ENCODE data around the gene PLAAT3.
"Not testable (repeated sequence)": the region's sequence is repeated elsewhere in the genome, so short reads cannot be mapped to it uniquely, and the experiment has no call there.

The PLAAT3 gene

DNA sequence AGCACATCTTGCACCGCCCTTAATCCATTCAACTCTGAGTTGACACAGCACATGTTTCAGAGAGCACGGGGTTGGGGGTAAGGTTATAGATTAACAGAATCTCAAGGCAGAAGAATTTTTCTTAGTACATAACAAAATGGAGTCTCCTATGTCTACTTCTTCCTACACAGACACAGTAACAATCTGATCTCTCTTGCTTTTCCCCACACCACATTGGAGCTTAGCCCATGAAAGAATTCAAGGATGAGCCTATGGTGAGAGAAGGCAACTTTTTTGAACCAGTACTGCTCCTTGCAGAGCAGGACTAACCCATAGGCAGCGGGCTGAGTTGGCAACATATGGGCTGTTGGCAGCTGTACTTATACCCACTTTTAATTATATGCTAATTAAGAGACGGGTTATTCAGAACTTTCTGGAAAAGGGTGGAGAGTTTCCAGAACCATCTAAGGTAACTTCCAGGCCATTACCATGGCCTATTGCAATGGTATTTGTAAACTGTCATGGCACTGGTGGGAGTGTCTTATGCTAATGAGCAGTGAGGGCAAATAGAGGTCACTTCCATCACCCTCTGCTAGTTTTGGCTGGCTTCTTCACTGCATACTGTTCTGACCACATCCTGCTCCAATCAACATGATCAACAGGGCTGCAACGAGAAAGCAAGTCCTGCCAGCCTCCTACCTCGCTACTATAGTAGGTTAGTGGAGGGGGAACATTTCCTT lies 83.0 kb downstream of the PLAAT3 start:
- not testable (repeated sequence) for H3K27me3 ChIP-seq (ENCODE audit: control insufficient read depth in 2 of 2, insufficient read depth in 2 of 2, low read length in 2 of 2); H3K9me3 ChIP-seq (ENCODE audit: control insufficient read depth in 2 of 2, low read length in 2 of 2); H3K9ac ChIP-seq (ENCODE audit: low read depth in 1 of 2, low read length in 2 of 2); H3K36me3 ChIP-seq (ENCODE audit: control insufficient read depth in 2 of 2, insufficient read depth in 2 of 2, low read length in 2 of 2)
- Histone ChIP-seq H3K4me1 (ENCODE audit: control insufficient read depth in 2 of 2, insufficient read depth in 2 of 2, low read length in 2 of 2) (peaks cover 4 to 13% of the 10 kb centered on the region in 2 donors), H3K27ac (ENCODE audit: low read depth in 2 of 2, low read length in 2 of 2) (peak overlapping the region in 1 of 2 donors; percentile 43), H3K4me3 (ENCODE audit: low read length in 2 of 2) (peak overlapping the region in 1 of 2 donors; percentile 3)

DNA sequence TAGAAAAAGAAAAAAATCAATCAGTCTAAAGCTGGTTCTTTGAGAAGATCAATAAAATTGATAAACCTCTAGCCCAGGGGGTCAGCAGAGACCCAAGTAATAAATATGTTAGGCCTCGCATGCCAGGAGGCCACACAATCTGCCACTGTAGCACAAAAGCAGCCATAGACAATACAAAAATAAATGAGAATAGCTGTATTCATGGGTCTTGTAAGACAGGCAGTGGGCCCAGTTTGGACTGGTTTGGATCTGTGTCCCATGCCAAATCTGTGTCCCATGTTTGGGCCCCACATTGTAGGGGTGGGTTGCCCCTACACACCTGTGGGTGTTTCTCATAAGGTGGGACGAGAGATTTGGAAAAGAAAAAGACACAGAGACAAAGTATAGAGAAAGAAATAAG lies 84.2 kb downstream of the PLAAT3 start:
- no peaks in the 10 kb centered on the region for H3K36me3 ChIP-seq (ENCODE audit: control insufficient read depth in 2 of 2, insufficient read depth in 2 of 2, low read length in 2 of 2)
- H3K4me1 ChIP-seq (ENCODE audit: control insufficient read depth in 2 of 2, insufficient read depth in 2 of 2, low read length in 2 of 2), result peaks cover 4 to 5% of the 10 kb centered on the region in 2 donors
- no peak overlapping the region for H3K9ac ChIP-seq (ENCODE audit: low read depth in 1 of 2, low read length in 2 of 2)
- H3K27ac ChIP-seq (ENCODE audit: low read depth in 2 of 2, low read length in 2 of 2), result no peak overlapping the region
- no peaks in the 10 kb centered on the region for H3K9me3 ChIP-seq (ENCODE audit: control insufficient read depth in 2 of 2, low read length in 2 of 2)
- H3K27me3 ChIP-seq (ENCODE audit: control insufficient read depth in 2 of 2, insufficient read depth in 2 of 2, low read length in 2 of 2), result no peaks in the 10 kb centered on the region
- no peak overlapping the region for H3K4me3 ChIP-seq (ENCODE audit: low read length in 2 of 2)

DNA sequence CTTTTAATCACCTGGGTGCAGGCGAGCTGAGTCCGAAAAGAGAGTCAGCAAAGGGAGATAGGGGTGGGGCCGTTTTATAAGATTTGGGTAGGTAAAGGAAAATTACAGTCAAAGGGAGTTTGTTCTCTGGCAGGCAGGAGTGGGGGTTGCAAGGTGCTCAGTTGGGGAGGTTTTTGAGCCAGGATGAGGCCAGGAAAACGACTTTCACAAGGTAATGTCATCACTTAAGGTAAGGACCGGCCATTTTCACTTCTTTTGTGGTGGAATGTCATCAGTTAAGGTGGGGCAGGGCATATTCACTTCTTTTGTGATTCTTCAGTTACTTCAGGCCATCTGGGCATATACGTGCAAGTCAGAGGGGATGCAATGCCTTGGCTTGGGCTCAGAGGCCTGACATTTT lies 84.9 kb downstream of the PLAAT3 start:
- not testable (repeated sequence) for H3K27ac ChIP-seq (ENCODE audit: low read depth in 2 of 2, low read length in 2 of 2); H3K9ac ChIP-seq (ENCODE audit: low read depth in 1 of 2, low read length in 2 of 2); H3K36me3 ChIP-seq (ENCODE audit: control insufficient read depth in 2 of 2, insufficient read depth in 2 of 2, low read length in 2 of 2)

DNA sequence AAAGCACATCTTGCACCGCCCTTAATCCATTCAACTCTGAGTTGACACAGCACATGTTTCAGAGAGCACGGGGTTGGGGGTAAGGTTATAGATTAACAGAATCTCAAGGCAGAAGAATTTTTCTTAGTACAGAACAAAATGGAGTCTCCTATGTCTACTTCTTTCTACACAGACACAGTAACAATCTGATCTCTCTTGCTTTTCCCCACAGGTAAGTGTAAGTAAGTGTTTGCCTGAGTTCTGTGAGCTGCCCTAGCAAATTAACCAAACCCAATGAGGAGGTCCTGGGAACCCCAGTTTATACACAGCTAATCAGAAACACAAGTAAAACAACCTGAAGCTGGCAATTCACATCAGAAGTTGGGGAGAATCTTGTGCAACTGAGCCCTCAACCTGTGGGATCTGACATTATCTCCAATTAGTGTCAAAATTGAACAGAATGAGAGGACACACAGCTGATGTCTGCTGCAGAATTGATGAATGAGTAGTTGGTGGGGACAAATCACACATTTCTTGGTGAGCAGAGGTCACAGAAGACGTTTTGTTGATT lies 85.4 kb downstream of the PLAAT3 start:
- H3K27ac ChIP-seq (ENCODE audit: low read depth in 2 of 2, low read length in 2 of 2); H3K9ac ChIP-seq (ENCODE audit: low read depth in 1 of 2, low read length in 2 of 2); H3K36me3 ChIP-seq (ENCODE audit: control insufficient read depth in 2 of 2, insufficient read depth in 2 of 2, low read length in 2 of 2); H3K9me3 ChIP-seq (ENCODE audit: control insufficient read depth in 2 of 2, low read length in 2 of 2); H3K4me1 ChIP-seq (ENCODE audit: control insufficient read depth in 2 of 2, insufficient read depth in 2 of 2, low read length in 2 of 2); H3K27me3 ChIP-seq (ENCODE audit: control insufficient read depth in 2 of 2, insufficient read depth in 2 of 2, low read length in 2 of 2); H3K4me3 ChIP-seq (ENCODE audit: low read length in 2 of 2): not testable (repeated sequence)

More for the DNA sequence above, 84.9 kb downstream of the PLAAT3 start:
- not testable (repeated sequence) for H3K4me3 ChIP-seq (ENCODE audit: low read length in 2 of 2); H3K9me3 ChIP-seq (ENCODE audit: control insufficient read depth in 2 of 2, low read length in 2 of 2); H3K4me1 ChIP-seq (ENCODE audit: control insufficient read depth in 2 of 2, insufficient read depth in 2 of 2, low read length in 2 of 2); H3K27me3 ChIP-seq (ENCODE audit: control insufficient read depth in 2 of 2, insufficient read depth in 2 of 2, low read length in 2 of 2)

DNA sequence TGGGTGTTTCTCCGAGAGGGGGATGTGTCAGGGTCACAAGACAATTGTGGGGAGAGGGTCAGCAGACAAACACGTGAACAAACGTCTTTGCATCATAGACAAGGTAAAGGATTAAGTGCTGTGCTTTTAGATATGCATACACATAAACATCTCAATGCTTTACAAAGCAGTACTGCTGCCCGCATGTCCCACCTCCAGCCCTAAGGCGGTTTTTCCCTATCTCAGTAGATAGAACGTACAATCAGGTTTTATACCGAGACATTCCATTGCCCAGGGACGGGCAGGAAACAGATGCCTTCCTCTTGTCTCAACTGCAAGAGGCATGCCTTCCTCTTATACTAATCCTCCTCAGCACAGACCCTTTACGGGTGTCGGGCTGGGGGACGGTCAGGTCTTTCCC lies 86.1 kb downstream of the PLAAT3 start:
- not testable (repeated sequence) for H3K9ac ChIP-seq (ENCODE audit: low read depth in 1 of 2, low read length in 2 of 2); H3K4me1 ChIP-seq (ENCODE audit: control insufficient read depth in 2 of 2, insufficient read depth in 2 of 2, low read length in 2 of 2); H3K27me3 ChIP-seq (ENCODE audit: control insufficient read depth in 2 of 2, insufficient read depth in 2 of 2, low read length in 2 of 2); H3K27ac ChIP-seq (ENCODE audit: low read depth in 2 of 2, low read length in 2 of 2); H3K4me3 ChIP-seq (ENCODE audit: low read length in 2 of 2); H3K9me3 ChIP-seq (ENCODE audit: control insufficient read depth in 2 of 2, low read length in 2 of 2); H3K36me3 ChIP-seq (ENCODE audit: control insufficient read depth in 2 of 2, insufficient read depth in 2 of 2, low read length in 2 of 2)

DNA sequence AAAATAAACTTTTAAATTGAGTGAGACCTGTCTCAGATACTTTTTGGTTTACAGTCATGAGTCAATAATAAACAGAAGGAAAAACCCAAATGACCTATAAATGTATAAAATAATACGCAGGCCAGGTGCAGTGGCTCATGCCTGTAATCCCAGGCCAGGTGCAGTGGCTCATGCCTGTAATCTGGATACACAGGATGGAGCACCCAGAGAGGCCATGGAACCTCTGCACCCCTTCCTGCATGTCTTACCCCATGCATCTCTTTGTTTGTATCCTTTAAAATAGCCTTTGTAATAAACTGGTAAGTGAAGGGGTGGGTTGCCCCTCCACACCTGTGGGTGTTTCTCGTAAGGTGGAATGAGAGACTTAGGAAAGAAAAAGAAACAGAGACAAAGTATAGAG lies 86.6 kb downstream of the PLAAT3 start:
- Histone ChIP-seq H3K4me3 (ENCODE audit: low read length in 2 of 2) (no peak overlapping the region), H3K36me3 (ENCODE audit: control insufficient read depth in 2 of 2, insufficient read depth in 2 of 2, low read length in 2 of 2) (no peaks in the 10 kb centered on the region), H3K4me1 (ENCODE audit: control insufficient read depth in 2 of 2, insufficient read depth in 2 of 2, low read length in 2 of 2) (peaks cover 3 to 4% of the 10 kb centered on the region in 2 donors), H3K9ac (ENCODE audit: low read depth in 1 of 2, low read length in 2 of 2) (no peak overlapping the region), H3K27ac (ENCODE audit: low read depth in 2 of 2, low read length in 2 of 2) (no peak overlapping the region), H3K27me3 (ENCODE audit: control insufficient read depth in 2 of 2, insufficient read depth in 2 of 2, low read length in 2 of 2) (no peaks in the 10 kb centered on the region), H3K9me3 (ENCODE audit: control insufficient read depth in 2 of 2, low read length in 2 of 2) (no peaks in the 10 kb centered on the region)

All from mucosa of rectum (tissue), 2 donors.